Measurements from ENCODE around the gene TRRAP.

- TF ChIP-seq POLR2A (IDR thresholded peaks at IDR 0.05): no peak
- no peak for TF ChIP-seq CTCF (IDR thresholded peaks at IDR 0.05)
- no peak for TF ChIP-seq POLR2AphosphoS5 (IDR thresholded peaks at IDR 0.05)
Observed at GRCh38 chr7:98955992-98956391, 77.7 kb downstream of the TRRAP start.
